Hepatocyte (in vitro differentiated cells): ENCODE results near the gene BRIX1.

ENCODE experiments used
- CTCF ChIP-seq: fragments of 200-600 bp; sonication (generic); IDR thresholded peaks from 2 replicates; pipeline ENCODE4 v1.5.1; 2016; ENCODE audit warnings: antibody characterized with exemption, mild to moderate bottlenecking; ENCODE audit not compliant: poor library complexity
- EZH2phosphoT487 ChIP-seq: fragments of 200-600 bp; sonication (generic); IDR thresholded peaks from one replicate; pipeline ENCODE4 v1.6.1; 2018; ENCODE audit warnings: antibody characterized with exemption, mild to moderate bottlenecking, low read depth, moderate library complexity; ENCODE audit not compliant: unreplicated experiment, severe bottlenecking

GRCh38 chr5:34894716-34895115 is 20.8 kb upstream of the BRIX1 start:
- TF ChIP-seq CTCF: no peak
- TF ChIP-seq EZH2phosphoT487: no peak
